ENCODE data around the gene RNF112. TPM values are rescaled to one million over a fixed set of nuclear protein-coding genes. Genes with fewer than 3 reads are reported as not detected.

The RNF112 gene
- total RNA-seq, 1 experiment from 2014 or later, result 4.9 TPM

DNA sequence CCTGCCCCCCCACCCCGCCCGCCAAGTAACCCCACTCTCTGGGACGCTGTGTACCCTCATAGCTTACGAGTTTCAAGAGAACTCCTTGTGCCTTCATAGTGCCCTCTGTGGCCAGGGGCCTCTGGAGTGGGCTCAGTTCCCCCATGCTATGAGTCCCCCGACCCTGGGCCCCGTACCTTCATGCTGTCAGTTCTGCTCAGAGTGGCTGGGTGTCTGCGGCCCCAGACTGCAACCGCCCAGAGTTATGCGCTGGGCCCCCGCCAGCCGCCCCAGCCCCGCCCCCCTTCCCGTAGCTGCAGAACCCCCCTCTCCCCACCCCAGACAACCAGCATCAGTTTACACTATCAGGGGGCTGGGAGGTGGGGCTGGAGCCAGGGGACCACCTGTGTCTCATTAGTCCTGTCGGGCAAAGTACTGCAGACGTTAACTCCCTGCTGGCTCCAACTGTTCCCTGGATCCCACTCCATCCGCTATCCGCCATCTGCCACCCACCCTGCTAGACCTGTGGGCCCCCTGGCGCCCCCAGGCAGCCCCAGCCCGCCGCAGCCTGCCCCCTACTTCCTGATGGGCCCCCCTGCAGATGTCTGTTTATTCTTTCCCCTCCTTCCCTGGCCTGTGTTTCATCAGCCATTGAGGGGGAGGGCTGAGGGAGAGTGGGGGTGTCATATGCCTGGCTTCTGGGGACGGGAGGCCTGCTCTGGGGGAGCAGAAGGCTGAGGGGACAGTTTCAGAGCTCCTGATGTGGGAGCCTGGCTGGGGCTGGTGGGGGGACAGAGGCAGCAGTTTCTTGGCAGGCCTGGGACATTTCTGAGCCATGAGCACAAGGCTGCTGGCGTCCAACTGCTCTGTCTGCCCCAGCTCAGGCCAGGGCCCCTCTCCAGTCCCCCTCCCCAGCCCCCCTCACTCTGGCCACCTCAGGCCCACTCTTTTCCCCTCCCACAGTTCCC, 23.8 kb upstream of the RNF112 start, which contains the start of gene MFAP4 (continued):
- TF ChIP-seq ZBTB21 (CRISPR knock-in tag; IDR thresholded peaks at IDR 0.05; ENCODE audit: borderline replicate concordance) (no peak), MAX (CRISPR knock-in tag; IDR thresholded peaks at IDR 0.05) (0 out of 2 replicates have a peak, but pooled peaks have one; percentile 19), SMAD4 (CRISPR knock-in tag; IDR thresholded peaks at IDR 0.05) (no peak), CREM (CRISPR knock-in tag; IDR thresholded peaks at IDR 0.05) (no peak), ZNF423 (CRISPR knock-in tag; IDR thresholded peaks at IDR 0.05) (peak; percentile 83)

- POLR2A ChIA-PET, result interaction anchor here (1.9 to 2.6 kb wide), 2 partner anchors 10 kb away, joined by 9 to 14 read pairs; partner anchors contain the start of gene MAPK7
- peaks cover 53% of the 10 kb centered on the region for H3K4me1 Mint-ChIP-seq
- CTCF ChIA-PET, result interaction anchor here (0.6 to 7.6 kb wide), 5 partner anchors 9 to 258 kb away, joined by 3 to 48 read pairs (median 16); partner anchors contain the start of genes B9D1 and MAPK7
- H3K36me3 Mint-ChIP-seq, result peaks cover 18% of the 10 kb centered on the region
- peak overlapping the region; percentile 26 for H3K4me3 Mint-ChIP-seq
- no peaks in the 10 kb centered on the region for H3K9me3 Mint-ChIP-seq
- H3K27ac Mint-ChIP-seq, result peak overlapping the region; percentile 88
- no peaks in the 10 kb centered on the region; the same call in 1 of the 2 replicates for H3K27me3 Mint-ChIP-seq (ENCODE audit: low read depth)
- TF ChIP-seq, protein P1, sequence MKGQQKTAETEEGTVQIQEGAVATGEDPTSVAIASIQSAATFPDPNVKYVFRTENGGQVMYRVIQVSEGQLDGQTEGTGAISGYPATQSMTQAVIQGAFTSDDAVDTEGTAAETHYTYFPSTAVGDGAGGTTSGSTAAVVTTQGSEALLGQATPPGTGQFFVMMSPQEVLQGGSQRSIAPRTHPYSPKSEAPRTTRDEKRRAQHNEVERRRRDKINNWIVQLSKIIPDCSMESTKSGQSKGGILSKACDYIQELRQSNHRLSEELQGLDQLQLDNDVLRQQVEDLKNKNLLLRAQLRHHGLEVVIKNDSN (CRISPR knock-in tag; IDR thresholded peaks at IDR 0.05), result no peak
- no peak for TF ChIP-seq SMAD3 (CRISPR knock-in tag; IDR thresholded peaks at IDR 0.05; ENCODE audit: borderline replicate concordance)
- no peak for TF ChIP-seq NR1H2 (CRISPR knock-in tag; IDR thresholded peaks at IDR 0.05)
- 0 out of 2 replicates have a peak, but pooled peaks have one; percentile 31 for TF ChIP-seq RORB (CRISPR knock-in tag; IDR thresholded peaks at IDR 0.05)
- TF ChIP-seq SMAD4 (CRISPR knock-in tag; IDR thresholded peaks at IDR 0.05), result no peak
- no peak for TF ChIP-seq ELF4 (CRISPR knock-in tag; IDR thresholded peaks at IDR 0.05; ENCODE audit: low read depth)
- TF ChIP-seq TP53 (CRISPR knock-in tag; IDR thresholded peaks at IDR 0.05), result peak; percentile 53; the same call in 1 of the 2 replicates
- no peak for TF ChIP-seq ZNF232 (CRISPR knock-in tag; IDR thresholded peaks at IDR 0.05)
- DNase-seq (ENCODE audit: low spot score) (no peak), ATAC-seq (no peak)
Measured at GRCh38 chr17:19387921-19388521, 23.0 kb upstream of the RNF112 start.

- DNase-seq (ENCODE audit: low spot score), result no peak
- Mint-ChIP-seq H3K4me3 (no peak overlapping the region), H3K4me1 (peaks cover 53% of the 10 kb centered on the region), H3K27me3 (ENCODE audit: low read depth) (no peaks in the 10 kb centered on the region; the same call in 1 of the 2 replicates), H3K36me3 (peaks cover 12% of the 10 kb centered on the region), H3K9me3 (no peaks in the 10 kb centered on the region), H3K27ac (peak overlapping the region; percentile 26)
- TF ChIP-seq ZNF121 (CRISPR knock-in tag; IDR thresholded peaks at IDR 0.05) (no peak), SMAD4 (CRISPR knock-in tag; IDR thresholded peaks at IDR 0.05) (no peak), SP1 (CRISPR knock-in tag; conservative IDR thresholded peaks at IDR 0.05) (no peak), JUN (CRISPR knock-in tag; IDR thresholded peaks at IDR 0.05) (no peak), FOXP1 (CRISPR knock-in tag; IDR thresholded peaks at IDR 0.05; ENCODE audit: borderline replicate concordance) (no peak), ATF3 (CRISPR knock-in tag; conservative IDR thresholded peaks at IDR 0.05) (no peak), CREB1 (CRISPR knock-in tag; IDR thresholded peaks at IDR 0.05) (no peak)
- TF ChIP-seq, protein P2, sequence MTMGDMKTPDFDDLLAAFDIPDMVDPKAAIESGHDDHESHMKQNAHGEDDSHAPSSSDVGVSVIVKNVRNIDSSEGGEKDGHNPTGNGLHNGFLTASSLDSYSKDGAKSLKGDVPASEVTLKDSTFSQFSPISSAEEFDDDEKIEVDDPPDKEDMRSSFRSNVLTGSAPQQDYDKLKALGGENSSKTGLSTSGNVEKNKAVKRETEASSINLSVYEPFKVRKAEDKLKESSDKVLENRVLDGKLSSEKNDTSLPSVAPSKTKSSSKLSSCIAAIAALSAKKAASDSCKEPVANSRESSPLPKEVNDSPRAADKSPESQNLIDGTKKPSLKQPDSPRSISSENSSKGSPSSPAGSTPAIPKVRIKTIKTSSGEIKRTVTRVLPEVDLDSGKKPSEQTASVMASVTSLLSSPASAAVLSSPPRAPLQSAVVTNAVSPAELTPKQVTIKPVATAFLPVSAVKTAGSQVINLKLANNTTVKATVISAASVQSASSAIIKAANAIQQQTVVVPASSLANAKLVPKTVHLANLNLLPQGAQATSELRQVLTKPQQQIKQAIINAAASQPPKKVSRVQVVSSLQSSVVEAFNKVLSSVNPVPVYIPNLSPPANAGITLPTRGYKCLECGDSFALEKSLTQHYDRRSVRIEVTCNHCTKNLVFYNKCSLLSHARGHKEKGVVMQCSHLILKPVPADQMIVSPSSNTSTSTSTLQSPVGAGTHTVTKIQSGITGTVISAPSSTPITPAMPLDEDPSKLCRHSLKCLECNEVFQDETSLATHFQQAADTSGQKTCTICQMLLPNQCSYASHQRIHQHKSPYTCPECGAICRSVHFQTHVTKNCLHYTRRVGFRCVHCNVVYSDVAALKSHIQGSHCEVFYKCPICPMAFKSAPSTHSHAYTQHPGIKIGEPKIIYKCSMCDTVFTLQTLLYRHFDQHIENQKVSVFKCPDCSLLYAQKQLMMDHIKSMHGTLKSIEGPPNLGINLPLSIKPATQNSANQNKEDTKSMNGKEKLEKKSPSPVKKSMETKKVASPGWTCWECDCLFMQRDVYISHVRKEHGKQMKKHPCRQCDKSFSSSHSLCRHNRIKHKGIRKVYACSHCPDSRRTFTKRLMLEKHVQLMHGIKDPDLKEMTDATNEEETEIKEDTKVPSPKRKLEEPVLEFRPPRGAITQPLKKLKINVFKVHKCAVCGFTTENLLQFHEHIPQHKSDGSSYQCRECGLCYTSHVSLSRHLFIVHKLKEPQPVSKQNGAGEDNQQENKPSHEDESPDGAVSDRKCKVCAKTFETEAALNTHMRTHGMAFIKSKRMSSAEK (CRISPR knock-in tag; IDR thresholded peaks at IDR 0.05; ENCODE audit: borderline replicate concordance), result no peak
- POLR2A ChIA-PET, result interaction anchor here (1.9 kb wide), 1 partner anchor 11 kb away, joined by 9 read pairs; the partner anchor contains the start of gene MAPK7
- CTCF ChIA-PET, result interaction anchor here (7.6 kb wide), 1 partner anchor 26 kb away, joined by 48 read pairs; the partner anchor contains the start of gene B9D1
- ATAC-seq, result no peak
Measured at GRCh38 chr17:19388791-19389785, 21.9 kb upstream of the RNF112 start.
